ENCODE data around the gene LY86. TPM values are rescaled to one million over a fixed set of nuclear protein-coding genes. Genes with fewer than 3 reads are reported as not detected.

LY86 gene
- polyA plus RNA-seq (2012; ENCODE audit: insufficient read length, low read depth) = not detected

DNA sequence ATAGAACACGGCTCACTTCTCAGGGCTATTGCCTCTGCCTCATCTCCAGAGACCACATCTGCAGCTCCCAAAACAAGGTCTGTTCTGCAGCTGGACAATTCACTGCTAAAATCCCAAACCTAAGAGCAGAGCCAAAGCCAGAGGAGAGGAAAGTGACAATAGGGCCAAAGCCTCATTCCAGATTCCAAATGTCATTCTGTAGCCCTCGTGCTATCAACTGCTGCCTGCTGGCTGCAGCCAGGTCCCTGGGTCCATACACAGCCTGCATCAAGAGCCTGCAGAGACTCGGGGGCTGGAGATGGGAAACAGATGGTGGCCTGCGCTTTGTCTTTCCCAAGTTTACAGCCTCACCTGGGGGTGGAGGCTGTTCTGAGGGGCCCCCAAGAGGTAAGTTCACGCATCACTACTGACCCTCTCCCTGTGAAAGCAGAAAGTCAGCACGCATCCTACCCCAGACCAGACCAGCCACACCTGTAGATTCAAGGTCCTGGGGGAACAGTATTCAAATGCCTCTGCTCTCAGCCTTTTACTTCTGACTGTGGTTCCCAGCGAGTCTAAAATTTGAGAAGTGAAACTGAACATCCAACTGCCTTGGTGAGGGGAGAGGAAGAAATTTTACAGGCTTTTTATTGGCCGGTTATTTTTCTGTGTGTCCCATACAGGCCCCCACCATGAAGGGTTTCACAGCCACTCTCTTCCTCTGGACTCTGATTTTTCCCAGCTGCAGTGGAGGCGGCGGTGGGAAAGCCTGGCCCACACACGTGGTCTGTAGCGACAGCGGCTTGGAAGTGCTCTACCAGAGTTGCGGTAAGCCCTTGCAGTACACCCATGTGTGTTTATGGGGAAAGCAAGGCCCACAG is at the start of gene LY86:
Gene LY86, plus strand, starts transcription at position 657 of the 860 bp plus-strand sequence. Its CDS starts 15 bp downstream, at position 672.
- no peak for TF ChIP-seq TAF1 (IDR thresholded peaks at IDR 0.05; ENCODE audit: borderline replicate concordance, insufficient read depth, low read length)
- TF ChIP-seq, protein P1, sequence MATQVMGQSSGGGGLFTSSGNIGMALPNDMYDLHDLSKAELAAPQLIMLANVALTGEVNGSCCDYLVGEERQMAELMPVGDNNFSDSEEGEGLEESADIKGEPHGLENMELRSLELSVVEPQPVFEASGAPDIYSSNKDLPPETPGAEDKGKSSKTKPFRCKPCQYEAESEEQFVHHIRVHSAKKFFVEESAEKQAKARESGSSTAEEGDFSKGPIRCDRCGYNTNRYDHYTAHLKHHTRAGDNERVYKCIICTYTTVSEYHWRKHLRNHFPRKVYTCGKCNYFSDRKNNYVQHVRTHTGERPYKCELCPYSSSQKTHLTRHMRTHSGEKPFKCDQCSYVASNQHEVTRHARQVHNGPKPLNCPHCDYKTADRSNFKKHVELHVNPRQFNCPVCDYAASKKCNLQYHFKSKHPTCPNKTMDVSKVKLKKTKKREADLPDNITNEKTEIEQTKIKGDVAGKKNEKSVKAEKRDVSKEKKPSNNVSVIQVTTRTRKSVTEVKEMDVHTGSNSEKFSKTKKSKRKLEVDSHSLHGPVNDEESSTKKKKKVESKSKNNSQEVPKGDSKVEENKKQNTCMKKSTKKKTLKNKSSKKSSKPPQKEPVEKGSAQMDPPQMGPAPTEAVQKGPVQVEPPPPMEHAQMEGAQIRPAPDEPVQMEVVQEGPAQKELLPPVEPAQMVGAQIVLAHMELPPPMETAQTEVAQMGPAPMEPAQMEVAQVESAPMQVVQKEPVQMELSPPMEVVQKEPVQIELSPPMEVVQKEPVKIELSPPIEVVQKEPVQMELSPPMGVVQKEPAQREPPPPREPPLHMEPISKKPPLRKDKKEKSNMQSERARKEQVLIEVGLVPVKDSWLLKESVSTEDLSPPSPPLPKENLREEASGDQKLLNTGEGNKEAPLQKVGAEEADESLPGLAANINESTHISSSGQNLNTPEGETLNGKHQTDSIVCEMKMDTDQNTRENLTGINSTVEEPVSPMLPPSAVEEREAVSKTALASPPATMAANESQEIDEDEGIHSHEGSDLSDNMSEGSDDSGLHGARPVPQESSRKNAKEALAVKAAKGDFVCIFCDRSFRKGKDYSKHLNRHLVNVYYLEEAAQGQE (IDR thresholded peaks at IDR 0.05; ENCODE audit: insufficient read depth in 1 of 2, low read depth in 2 of 2, low read length in 2 of 2) = no peak
- no peak for TF ChIP-seq FOXP2 (optimal IDR thresholded peaks at IDR 0.05; ENCODE audit: borderline replicate concordance, extremely low read depth, extremely low read length, insufficient read depth)
- no peak for TF ChIP-seq SIN3A (IDR thresholded peaks at IDR 0.05; ENCODE audit: borderline replicate concordance, insufficient read depth, low read length)
- no peak for TF ChIP-seq POLR2AphosphoS5 (IDR thresholded peaks at IDR 0.05; ENCODE audit: low read depth, low read length)

DNA sequence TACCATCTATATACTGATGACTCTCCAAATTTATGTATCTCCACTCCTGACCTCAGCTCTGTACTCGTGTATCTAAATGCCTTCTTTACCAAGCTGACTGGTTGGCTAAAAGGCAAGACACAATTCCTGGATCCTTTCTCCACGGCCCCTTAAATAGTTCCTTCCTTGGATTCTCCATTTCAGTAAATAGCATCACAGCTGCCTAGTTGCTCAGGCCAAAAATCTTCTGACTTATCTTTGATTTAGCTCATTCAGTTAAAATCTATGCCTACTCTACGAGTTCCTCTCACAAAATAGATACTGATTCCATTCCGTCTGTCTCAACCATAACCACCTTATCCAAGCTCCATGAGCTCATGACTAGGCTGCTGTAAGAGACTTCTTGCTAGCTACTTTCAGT is 49.5 kb upstream of the LY86 start:
- TF ChIP-seq, protein P1 (IDR thresholded peaks at IDR 0.05; ENCODE audit: insufficient read depth in 1 of 2, low read depth in 2 of 2, low read length in 2 of 2) = no peak
- TF ChIP-seq FOXP2 (optimal IDR thresholded peaks at IDR 0.05; ENCODE audit: borderline replicate concordance, extremely low read depth, extremely low read length, insufficient read depth) (no peak), SIN3A (IDR thresholded peaks at IDR 0.05; ENCODE audit: borderline replicate concordance, insufficient read depth, low read length) (no peak), POLR2AphosphoS5 (IDR thresholded peaks at IDR 0.05; ENCODE audit: low read depth, low read length) (no peak), TAF1 (IDR thresholded peaks at IDR 0.05; ENCODE audit: borderline replicate concordance, insufficient read depth, low read length) (no peak)

DNA sequence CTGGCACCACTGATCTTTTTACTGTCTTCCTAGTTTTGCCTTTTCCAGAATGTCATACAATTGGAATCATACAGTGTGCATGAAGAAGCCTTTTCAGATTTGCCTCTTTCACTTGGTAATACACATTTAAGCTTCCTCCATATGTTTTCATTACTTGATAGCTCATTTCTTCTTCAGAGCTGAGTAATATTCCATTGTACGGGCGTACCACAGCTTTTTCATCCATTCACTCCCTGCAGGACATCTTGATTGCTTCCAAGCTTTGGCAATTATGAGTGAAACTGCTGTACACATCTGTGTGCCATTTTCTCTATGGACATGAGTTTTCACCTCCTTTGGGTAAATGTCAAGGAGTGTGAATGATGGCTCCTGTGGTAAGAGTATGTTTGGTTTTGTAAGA is 46.2 kb upstream of the LY86 start:
- TF ChIP-seq, protein P1 (IDR thresholded peaks at IDR 0.05; ENCODE audit: insufficient read depth in 1 of 2, low read depth in 2 of 2, low read length in 2 of 2) = no peak
- TF ChIP-seq POLR2AphosphoS5 (IDR thresholded peaks at IDR 0.05; ENCODE audit: low read depth, low read length) = no peak
- TF ChIP-seq TAF1 (IDR thresholded peaks at IDR 0.05; ENCODE audit: borderline replicate concordance, insufficient read depth, low read length) = no peak
- no peak for TF ChIP-seq SIN3A (IDR thresholded peaks at IDR 0.05; ENCODE audit: borderline replicate concordance, insufficient read depth, low read length)
- no peak for TF ChIP-seq FOXP2 (optimal IDR thresholded peaks at IDR 0.05; ENCODE audit: borderline replicate concordance, extremely low read depth, extremely low read length, insufficient read depth)

DNA sequence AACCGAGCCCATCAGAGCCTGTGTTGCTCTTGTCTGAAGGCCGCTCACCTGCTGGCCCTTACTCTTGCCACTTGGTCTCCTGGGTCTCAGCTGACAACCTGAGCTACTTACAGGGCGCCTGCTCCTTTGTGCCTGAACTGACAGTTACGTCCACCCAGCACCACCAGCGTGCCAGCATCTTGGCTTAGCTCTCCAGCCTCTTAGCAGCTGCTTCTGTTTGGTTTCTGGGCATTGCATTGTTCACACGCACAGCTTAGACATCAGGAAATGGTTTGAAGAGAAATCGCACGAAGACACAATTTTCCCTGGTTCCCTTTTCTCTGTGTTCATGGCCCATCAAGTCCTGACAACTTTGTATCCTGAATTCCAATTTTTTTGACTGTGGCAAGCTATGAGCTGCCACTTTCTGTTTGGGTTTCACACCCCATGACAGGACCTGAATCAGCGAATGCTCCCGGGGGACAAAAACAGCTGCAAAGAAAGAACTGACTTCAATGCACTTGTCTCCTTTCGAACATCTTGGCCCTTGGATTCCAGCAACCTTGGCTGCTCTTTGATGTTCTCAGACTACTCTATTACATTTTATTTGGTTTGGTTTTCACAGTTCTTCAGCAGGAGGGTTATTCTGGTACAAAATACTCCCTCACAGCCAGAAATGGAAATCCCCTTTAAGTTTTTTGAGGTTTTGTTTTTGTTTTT is 45.2 kb upstream of the LY86 start:
- no peak for TF ChIP-seq FOXP2 (optimal IDR thresholded peaks at IDR 0.05; ENCODE audit: borderline replicate concordance, extremely low read depth, extremely low read length, insufficient read depth)
- TF ChIP-seq, protein P1 (IDR thresholded peaks at IDR 0.05; ENCODE audit: insufficient read depth in 1 of 2, low read depth in 2 of 2, low read length in 2 of 2) = no peak
- TF ChIP-seq TAF1 (IDR thresholded peaks at IDR 0.05; ENCODE audit: borderline replicate concordance, insufficient read depth, low read length) = no peak
- TF ChIP-seq SIN3A (IDR thresholded peaks at IDR 0.05; ENCODE audit: borderline replicate concordance, insufficient read depth, low read length) = no peak
- TF ChIP-seq POLR2AphosphoS5 (IDR thresholded peaks at IDR 0.05; ENCODE audit: low read depth, low read length) = no peak

Data from PFSK-1 (cell line).